ENCODE data around the gene MRPS23.

The MRPS23 gene

GRCh38 chr17:57877803-57878377 is 28.0 kb upstream of the MRPS23 start:
- no peak for DNase-seq

GRCh38 chr17:57876866-57877237 is 27.0 kb upstream of the MRPS23 start:
- DNase-seq = no peak

GRCh38 chr17:57876023-57876865 is 26.4 kb upstream of the MRPS23 start:
- no peak for DNase-seq

GRCh38 chr17:57875290-57876022 is 25.6 kb upstream of the MRPS23 start:
- peak; percentile 69 for DNase-seq

- peak; percentile 87 for DNase-seq
These were observed 24.8 kb upstream of the MRPS23 start for GRCh38 chr17:57874434-57875289.

GRCh38 chr17:57874058-57874419 is 24.2 kb upstream of the MRPS23 start:
- DNase-seq = no peak

- no peak for DNase-seq
These were observed 23.6 kb upstream of the MRPS23 start for GRCh38 chr17:57873261-57874057.

GRCh38 chr17:57872536-57872935 is 22.7 kb upstream of the MRPS23 start:
- no peak for DNase-seq

- DNase-seq = no peak
These were observed 22.0 kb upstream of the MRPS23 start for GRCh38 chr17:57871863-57872262.

GRCh38 chr17:57871155-57871554 is 21.3 kb upstream of the MRPS23 start:
- no peak for DNase-seq

GRCh38 chr17:57870283-57870635 is 20.4 kb upstream of the MRPS23 start:
- DNase-seq = no peak

- DNase-seq = no peak
These were observed 19.9 kb upstream of the MRPS23 start for GRCh38 chr17:57869617-57870282.

- no peak for DNase-seq
These were observed 19.2 kb upstream of the MRPS23 start for GRCh38 chr17:57868910-57869616.

- no peak for DNase-seq
These were observed 18.4 kb upstream of the MRPS23 start for GRCh38 chr17:57868007-57868909.

GRCh38 chr17:57867126-57867525 is 17.3 kb upstream of the MRPS23 start:
- no peak for DNase-seq

GRCh38 chr17:57866723-57867122 is 16.9 kb upstream of the MRPS23 start:
- DNase-seq = no peak

GRCh38 chr17:57866319-57866718 is 16.5 kb upstream of the MRPS23 start:
- DNase-seq = no peak

GRCh38 chr17:57864273-57864672 is 14.4 kb upstream of the MRPS23 start:
- DNase-seq = no peak

GRCh38 chr17:57862694-57863667 is 13.1 kb upstream of the MRPS23 start:
- DNase-seq = no peak
